Endometrium (tissue), 2 donors: ENCODE measurements around the gene LCK.

Experiments
- FAIRE-seq: peaks from 2 replicates; lab custom pipeline; 2012; peaks lifted over from hg19 to GRCh38; lab: Jason Lieb, UNC
- donor health status: control.
- donor health status: control.

The LCK gene

DNA sequence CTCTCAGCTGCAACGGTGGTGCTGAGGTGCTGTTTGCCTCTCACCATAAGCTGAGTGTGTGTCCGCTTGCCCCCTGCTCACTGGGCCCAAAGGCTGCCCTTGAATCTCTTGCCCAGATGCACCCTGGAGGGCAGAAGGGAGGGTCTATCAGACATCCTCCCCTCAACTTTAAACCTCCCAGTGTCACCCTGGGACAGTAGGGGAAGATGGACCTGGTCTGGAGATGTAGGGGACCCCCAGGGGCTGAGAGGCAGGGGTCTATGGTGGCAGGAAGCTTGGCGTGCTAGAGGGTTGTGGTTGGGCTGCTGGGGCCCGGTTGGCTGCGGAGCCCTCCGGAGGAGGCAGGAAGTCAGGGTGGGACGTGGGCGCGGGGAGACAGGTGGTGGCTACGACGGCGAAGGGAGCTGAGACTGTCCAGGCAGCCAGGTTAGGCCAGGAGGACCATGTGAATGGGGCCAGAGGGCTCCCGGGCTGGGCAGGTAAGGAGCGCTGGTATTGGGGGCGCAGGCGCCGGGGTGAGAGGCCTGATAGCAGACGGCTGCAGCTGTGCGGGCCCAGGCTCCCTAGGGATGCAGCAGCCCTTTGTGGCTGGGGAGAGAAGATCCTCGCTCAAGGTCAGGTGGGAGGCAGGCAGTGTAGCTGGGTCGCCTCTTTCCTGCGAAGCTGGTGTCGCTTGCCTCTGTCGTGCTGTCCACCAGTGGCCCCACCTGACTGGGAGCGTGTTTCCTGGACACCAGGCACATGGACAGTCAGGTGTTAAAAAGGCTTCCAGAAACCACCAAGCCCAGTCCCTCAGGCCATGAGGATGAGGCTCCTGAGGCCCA is at the start of gene LCK:
TSS of gene LCK (plus strand) at position 373 of the 824 bp plus-strand sequence. CDS start 23,065 bp downstream, outside the sequence.
- no peak for FAIRE-seq

DNA sequence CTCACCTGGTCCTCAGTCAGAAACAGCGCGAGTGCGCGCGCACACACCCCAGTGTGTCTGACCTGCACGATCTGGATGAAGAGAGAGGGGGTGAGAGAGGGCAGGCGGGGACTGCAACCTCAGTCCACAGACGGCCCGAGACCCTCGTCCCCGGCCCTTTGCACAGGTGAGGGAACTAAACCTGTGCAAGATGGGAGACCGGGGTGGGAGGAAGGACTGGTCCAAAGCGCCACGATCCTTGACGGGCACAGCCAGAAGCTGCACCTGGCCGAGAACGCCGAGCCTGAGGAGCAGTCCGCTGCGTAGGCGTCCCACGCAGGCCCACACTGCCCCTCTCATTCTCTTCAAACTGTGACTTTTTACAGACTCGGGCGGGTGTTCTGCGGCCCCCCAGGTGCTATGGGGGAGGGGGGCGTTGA is 46.1 kb upstream of the LCK start:
- FAIRE-seq, result no peak

DNA sequence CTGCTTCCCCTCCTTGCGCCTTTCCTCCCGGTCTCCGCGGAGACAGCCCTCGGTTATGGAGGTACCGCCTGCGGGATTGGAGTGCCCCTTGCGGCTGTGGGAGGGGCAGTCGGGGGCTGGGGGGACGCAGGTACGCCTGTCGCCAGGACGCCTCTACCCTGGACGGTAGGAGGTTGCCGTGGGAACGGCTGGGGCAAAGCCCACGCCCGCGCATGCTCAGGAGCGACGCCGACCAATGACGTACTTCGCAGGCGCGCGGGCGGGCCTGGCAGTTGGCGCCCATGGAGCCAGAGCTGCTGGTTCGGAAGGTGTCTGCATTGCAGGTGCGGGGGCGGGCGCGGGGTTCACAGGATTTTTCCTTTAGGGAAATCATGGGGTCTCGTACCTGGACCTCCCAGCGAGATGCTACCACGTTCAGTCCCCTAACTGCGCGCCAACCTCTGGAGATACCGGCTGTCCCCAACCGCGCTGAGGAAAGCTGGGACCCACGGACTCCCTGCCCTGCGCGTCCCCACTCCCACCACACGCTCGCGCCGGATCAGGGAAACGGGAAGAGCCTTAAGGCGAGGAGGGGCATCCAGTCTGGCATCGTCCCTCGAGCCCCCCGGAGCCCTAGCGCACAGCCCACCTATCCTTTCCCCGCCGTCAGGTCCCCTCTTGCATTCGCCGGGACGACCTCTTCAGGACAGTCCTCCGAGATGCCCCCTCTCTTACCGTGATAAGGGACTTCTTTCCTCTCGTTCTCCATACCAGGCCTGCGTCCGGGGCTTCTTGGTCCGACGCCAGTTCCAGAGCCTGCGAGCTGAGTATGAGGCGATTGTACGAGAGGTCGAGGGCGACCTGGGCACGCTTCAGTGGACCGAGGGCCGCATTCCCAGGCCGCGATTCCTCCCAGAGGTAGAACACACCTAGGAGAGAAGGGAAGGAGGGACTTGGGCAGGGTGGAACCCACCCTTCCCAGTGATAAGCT is 45.4 kb upstream of the LCK start, which contains the start of gene IQCC:
TSS of gene IQCC (plus strand) at position 271 of the 970 bp plus-strand sequence. CDS start at position 282, 11 bp downstream.
- FAIRE-seq, result no peak

DNA sequence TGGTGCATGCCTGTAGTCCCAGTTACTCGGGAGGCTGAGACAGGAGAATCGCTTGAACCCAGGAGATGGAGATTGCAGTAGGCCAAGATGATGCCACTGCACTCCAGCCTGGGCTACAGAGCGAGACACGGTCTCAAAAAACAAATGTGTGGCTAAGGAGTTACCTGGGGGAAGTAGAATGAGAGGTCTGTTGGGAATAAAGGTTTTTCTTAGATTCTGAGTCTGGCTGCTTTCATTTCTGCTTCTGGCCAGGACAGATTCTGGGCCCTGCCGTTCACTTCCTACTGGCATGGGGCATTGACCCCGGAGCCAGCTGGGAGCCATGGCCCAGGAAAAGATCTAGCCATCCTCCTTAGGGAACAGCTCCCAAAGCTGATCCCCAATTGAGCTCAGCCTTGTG is 42.6 kb upstream of the LCK start:
- no peak for FAIRE-seq

DNA sequence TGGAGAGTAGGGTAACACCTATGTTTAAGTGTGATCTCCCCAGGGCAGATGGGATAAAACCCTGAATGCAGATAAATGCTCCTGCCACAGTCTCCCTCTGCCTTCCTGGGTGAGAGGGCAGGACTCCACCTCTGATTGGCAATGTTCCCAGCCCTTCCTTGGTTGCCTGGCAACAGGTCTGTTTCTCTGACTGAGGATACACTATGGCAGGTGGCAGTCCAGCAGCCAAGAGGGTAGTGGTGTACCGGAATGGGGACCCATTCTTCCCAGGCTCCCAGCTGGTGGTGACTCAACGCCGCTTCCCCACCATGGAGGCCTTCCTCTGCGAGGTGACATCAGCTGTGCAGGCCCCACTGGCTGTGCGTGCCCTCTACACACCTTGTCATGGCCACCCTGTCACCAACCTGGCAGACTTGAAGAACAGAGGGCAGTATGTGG is 42.2 kb upstream of the LCK start, which contains the start of gene DCDC2B:
TSS of gene DCDC2B (plus strand) at position 199 of the 438 bp plus-strand sequence. CDS start at position 204, 5 bp downstream.
- FAIRE-seq, result no peak

DNA sequence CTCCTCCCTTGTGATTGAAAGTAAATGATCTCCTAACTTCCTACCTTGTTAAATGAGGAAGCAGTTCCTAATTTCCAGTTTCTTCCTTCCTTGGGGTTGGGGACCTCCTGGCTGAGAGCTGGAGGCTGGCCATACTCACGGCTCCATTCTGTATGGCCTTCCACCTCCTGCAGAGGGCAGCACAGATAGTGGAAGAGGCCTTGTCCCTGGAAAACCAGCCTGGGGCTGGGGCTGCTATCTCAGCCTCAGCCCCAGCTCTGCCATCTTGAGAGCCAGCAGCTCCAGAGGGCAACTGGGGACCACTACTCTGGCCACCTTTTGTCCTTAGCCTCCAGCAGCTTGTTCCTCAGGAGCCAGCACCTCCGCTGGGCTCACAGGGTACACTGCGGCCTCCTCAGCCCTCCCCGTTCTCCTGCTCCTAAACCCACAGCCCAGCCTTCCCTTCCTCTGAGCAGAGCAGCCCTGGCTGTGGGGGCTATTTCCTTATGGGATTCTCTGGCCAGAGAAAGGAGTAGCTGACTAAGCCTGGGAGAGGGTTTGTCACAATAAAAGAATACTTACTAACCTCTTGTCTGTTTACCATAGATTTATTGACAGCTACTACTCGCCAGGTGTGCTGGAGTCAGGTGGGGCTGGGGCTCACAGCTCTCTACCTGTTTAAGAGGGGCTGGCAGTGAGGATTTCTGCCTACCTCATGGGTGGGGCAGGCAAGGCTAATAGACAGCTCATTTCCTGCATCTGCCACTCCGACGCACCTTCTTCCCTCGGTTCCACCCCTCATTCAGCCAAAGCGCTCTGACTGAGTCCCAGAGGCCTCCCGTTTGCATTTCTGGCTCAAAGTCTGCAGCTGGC is 35.2 kb upstream of the LCK start:
- FAIRE-seq, result no peak

DNA sequence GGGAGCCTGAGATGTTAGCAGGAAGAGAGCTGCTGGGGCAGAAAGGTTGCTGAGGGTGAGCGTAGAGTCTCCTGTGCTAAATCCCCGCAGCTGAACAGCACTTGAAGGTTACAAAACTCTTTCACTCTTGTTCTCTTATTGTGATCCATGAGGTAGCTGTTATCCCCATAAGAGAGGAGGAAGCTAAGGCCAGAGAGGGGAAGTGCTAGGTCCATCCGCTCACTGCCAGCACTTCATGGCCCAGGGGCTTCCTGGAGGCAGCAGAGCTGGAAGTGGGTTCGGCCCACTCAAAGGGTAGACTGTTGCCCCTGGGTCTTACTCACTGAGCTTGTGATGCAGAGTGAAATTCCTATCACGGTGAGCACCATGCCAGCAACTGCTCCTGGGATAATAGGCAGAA is 34.5 kb upstream of the LCK start:
- no peak for FAIRE-seq

DNA sequence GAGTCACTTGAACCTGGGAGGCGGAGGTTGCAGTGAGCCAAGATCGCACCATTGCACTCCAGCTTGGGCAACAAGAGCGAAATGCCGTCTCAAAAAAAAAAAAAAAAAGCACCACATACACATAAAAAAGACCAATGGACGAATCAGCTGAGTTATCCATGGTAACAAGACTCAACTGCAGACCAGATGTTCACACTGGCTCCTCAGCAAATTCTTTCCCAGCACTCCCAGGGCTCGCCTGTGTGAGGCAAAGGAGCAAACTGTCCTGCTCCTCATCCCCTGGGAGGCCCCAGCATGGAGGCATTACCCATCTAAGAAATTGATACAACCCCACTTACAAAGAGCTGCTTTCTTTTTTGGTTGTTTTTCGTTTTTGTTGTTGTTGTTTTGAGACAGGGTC is 32.0 kb upstream of the LCK start:
- FAIRE-seq, result peak; percentile 84

DNA sequence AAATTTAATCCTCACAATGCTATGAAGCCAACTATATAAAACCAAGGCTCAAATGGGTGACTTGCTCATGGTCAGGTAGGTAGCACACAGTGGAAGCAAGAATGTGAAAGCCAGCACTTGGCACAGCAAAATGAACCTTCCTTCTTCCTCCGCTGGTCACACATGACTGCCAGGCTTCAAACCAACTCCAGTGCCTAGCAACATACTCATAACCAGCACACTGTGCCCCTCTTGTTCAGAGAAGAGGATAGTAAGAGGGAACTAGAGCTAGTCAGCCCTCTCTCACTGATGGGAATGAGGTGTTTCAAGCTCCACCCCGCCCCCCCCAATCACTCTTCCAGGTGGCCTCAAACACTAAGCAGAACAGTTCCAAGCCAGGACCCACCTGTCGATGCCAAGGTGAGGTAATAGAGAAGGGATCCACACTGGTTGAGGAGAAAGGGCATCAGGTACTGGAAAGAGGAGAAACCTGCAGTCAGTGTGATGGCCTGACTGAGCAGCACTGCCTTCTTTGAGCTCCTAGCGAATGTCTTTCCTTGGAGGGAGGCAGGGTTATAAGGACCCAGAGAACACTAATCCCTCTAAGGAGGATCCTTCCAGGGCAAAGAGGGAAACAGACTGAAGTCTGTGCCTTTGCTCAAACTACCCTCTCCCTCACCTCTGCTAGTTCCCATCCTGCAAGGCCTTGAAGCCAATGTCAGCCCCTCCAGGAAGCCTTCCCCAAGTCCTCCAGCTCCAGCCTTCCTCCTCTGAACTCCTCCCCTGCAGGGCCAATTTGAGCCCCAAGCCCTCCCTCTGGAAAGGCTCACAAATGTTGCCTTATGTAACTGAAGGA is 30.1 kb upstream of the LCK start:
- FAIRE-seq, result no peak

DNA sequence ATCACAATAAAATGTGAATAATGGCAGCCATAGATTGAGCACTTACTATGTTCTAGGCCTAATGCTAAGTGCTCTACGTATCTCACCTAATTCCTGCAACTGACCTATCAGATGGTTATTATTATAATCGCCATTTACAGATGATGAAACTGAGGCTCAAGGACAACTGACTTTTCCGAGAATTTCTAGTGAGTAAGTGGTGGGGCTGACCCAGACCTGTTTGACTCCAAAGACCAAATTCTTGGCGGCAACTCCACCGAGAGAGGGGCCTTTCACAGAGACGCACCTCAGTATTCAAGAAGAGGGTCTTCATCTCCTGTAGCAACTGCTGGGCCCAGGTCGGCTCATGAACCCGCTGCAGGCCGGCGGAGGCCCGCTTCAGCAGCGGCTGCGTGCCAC is 29.5 kb upstream of the LCK start:
- no peak for FAIRE-seq

DNA sequence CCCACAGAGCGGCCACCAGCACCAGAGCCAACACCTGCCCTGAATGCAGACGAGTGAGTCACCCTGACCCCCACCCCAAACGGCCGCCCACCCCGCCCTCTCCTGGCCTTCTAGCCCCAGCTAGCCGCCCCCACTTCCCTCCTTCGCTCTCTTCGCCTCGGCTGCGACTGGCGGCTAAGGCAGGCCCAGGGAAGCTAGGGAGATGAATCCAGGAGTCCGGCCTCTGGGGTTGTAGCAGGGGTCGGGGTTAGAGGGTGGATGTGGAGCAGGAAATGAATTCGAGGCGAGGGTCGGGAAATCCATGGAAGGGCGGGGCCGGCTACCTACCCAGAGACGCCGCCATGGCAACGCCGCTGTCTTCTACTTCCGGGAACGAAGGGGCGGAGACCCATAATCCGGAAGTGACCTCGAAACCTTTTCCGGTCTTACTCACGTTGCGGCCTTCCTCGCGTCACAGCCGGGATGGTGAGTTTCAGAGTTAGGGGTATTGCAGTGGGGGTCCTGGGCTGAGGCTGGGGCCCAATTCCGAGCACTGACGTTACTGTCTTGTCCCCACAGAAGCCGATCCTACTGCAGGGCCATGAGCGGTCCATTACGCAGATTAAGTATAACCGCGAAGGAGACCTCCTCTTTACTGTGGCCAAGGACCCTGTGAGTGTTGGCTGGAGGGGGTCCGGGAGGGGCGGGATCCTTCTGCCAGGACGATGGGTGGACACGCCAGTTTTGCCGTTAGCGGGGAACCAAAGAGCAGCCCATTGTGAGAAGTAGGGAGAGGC is 28.9 kb upstream of the LCK start, which contains the start of the genes EIF3I and TMEM234:
TSS of gene EIF3I (plus strand) at position 428 of the 776 bp plus-strand sequence. CDS start at position 463, 35 bp downstream.
TSS of gene TMEM234 (minus strand) at position 374 of the 776 bp plus-strand sequence. CDS start at position 343, 31 bp downstream.
- peak; percentile 45 for FAIRE-seq

DNA sequence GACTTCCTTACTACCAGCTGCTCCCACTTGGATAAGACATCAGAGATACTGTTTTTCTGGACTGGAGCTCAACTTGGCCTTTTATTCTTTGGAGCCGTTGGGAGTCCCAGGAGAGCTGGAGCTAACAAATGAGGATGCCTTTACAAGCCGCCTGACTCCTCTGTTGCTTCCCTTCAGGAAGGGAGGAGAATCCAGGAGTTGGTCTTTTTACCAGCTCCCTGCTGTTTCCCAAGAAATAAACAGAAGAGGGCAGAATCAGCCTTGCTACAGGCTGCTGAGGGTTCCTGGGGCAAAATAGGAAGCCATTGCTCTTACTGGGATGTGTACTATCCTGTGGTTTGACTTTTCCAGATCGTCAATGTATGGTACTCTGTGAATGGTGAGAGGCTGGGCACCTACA is 27.4 kb upstream of the LCK start:
- no peak for FAIRE-seq

DNA sequence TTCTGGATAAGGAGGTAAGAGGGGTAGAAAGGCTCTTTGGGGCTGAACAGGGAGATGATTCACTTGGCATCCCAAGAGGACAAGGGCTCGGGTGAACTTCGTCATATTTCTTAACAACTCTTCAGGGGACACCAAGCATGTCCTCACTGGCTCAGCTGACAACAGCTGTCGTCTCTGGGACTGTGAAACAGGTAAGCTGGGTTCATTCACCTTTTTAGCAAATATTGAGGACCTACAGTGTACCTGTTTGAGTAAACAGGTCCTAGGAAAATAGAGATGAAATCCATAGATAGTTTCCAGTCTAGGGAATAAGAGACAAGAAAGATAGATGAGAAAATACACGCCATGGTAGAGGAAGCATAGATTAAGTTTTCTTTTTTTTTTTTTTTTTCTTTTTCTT is 26.8 kb upstream of the LCK start:
- no peak for FAIRE-seq

DNA sequence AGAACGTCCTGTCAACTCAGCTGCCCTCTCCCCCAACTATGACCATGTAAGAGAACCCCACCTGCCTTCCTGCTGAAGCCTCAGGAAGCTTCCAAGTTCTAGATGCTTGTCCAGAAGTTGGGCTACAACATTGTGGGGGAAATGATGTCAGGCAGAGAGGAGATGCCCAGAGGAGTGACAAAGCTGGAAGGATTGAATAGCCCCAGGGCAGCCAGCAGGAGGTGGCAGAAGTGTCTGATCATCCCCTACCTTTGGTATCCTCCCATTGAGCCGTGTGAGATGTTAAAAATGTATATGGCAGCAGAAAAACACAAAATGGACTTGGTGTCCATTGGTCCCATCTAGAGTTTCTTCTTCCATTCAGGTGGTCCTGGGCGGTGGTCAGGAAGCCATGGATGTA is 22.3 kb upstream of the LCK start:
- FAIRE-seq, result no peak

DNA sequence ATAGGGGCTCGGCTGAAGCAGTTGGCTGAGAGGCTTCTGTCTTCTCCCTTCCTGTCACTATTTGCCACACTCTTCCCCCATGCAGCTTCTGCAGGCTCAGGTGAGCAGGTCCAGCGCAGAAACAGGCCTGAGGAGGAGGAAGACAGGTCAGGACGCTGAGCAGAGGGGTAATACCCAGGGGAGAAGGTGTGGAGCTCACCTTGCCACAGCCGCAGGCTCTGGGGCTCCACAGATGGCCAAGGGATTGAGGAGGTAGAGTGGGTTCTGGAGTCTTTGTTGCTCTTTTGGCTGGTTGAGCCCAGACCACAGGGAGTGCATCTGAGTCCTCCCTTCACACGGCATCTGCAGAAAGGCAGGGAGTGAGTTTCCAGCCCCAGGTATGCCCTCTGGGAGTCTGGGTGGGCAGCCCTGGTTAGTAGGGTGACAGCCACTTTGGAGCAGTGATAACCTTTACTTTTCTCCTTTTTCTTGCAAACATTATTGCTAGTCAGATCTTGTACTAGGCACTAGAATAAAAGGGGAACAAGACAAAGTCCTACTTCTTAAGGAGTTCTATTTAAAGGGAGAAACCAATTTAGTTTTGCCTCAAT is 19.1 kb upstream of the LCK start:
- no peak for FAIRE-seq

DNA sequence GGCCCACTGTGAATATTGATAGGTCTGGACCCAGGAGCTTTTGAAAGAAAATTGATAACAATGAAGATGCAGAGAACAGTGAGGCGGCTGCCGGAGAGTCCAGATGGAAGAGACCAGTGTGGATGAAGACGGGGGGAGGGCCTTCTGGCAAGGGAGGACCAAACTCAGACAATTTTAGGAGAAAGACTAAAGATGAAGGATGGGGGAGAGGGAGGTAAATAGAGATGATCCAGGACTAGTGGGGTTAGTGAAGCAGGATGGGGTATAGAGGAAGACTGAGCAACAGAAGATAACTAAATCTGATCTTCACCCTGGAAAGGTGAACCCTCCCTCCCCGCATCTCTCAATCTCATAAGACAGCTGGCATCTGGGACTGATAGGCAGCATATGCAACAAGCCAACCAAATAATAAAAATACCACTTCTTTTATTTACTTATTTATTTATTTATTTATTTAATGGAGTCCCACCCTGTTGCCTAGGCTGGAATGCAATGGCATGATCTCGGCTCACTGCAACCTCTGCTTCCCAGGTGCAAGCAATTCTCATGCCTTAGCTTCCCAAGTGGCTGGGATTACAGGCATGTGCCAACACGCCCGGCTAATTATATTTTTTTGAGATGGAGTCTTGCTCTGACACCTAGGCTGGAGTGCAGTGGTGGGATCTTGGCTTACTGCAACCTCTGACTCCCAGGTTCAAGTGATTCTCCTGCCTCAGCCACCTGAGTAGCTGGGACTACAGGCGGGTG is 18.3 kb upstream of the LCK start:
- FAIRE-seq, result no peak

DNA sequence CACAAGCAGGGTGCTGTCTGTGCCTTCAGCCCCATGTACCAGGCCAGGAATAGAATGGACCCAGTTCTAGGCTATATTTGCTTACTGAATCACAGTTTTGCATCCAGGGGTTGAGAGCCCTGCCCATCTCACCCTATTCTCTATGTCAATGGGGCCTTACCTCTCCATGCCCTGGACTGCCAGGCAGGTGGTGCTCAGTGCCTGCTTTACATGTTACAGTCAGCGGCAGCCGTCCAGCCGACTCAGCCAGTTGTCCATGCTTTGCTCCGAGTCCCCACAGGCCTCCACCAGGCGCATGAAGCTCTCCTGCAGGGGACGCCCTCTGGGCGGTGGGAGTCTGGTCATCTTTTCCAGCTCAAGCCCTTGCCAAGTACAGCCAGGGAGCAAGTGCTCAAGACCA is 16.3 kb upstream of the LCK start:
- no peak for FAIRE-seq

DNA sequence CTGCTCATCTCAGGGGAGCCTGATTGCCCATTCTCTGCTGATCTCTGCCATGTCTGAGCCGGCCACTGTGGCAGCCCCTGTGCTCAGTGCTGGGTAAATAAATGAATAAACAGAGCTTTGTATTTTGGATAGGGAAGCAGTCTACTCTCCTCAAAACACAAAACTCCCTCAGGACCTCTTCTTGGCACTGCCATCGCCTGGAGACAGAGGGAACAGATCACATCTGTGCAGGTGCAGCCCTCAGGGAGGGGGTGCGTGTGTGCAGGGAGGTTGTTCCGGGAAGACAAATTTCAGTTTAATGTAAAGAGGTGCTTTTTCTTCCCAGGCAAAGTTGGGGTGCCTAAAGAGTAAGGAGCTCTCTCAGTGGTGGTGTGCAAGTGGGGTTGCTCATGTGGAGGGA is 11.7 kb upstream of the LCK start:
- FAIRE-seq, result no peak

DNA sequence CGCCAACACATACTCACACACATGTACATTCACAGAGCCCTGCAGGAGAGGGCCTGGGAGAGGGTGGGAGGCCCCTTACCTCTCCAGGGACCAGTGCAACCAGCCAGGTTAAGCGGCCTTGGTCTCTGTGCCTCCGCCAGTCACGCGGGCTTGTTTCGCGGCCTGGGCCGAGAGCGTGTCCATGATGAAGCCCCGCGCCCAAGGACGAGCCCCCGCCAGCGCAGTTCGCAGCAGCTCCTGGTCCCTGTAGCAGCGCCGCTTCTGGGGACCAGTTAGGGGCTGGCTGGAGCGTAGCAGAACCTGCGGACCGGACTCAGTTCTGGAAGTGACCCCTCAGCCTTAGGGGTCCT is 11.3 kb upstream of the LCK start:
- no peak for FAIRE-seq
